ENCODE data around the gene HELZ.

- no peak for TF ChIP-seq POLR2AphosphoS5 (IDR thresholded peaks at IDR 0.05)
- no peak for TF ChIP-seq CTCF (IDR thresholded peaks at IDR 0.05)
- TF ChIP-seq POLR2A (IDR thresholded peaks at IDR 0.05): no peak
- no peak for TF ChIP-seq EP300 (IDR thresholded peaks at IDR 0.05)
These were observed 202.8 kb downstream of the HELZ start for GRCh38 chr17:67041941-67042899.
